Measurements from ENCODE around the gene JADE2.
"Not testable (repeated sequence)": the region's sequence is repeated elsewhere in the genome, so short reads cannot be mapped to it uniquely, and the experiment has no call there.

JADE2 gene

DNA sequence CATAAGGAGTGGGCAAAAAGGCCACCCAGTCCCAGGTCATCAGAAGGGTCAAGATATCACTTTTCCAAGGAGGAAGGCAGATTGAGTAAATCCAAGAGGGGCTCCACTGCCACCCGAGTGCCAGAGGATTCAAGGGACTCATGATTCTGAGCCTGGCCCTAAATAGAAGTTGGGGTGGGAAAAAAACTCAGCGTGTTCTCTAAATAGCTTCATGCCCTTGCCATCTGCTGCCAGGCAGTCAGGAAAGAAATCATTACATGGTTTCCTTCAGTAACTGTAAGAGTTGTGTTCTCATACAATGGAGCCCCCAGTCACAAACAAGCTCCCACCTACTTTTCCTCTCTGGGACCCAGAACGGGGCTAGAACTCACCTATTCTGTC is 70.0 kb downstream of the JADE2 start:
- no peak for DNase-seq

DNA sequence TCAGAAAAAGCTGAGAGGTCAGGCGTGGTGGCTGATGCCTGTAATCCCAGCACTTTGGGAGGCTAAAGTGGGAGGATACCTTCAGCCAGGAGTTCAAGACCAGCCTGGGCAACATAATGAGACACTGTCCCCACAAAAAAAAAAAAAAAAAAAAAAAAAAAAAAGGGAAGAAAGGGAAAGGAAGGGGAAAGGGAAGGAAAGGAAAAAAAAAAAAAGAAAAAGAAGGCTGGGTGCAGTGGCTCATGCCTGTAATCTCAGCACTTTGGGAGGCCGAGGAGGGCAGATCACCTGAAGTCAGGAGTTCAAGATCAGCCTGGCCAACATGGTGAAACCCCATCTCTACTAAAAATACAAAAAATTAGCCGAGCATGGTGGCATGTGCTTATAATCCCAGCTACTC is 74.3 kb downstream of the JADE2 start:
- DNase-seq: not testable (repeated sequence)

DNA sequence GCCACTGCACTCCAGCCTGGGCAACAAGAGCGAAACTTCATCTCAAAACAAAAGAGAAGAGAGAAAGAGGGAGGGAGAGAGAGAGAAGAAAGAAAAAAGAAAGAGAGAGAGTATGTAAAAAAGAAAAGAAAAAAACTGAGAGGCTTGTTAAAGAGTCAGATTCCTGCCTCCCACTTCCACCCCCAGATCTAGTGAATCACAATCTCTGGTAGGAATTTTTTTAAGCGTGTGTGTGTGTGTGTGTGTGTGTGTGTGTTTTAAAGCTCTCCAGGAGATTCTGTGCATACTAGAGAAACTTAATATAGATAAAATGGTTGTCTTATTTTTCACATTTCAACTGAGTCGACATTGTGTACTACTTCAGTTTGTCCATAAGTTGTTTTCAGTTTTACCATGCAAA is 75.1 kb downstream of the JADE2 start:
- DNase-seq: no peak

- no peak for DNase-seq
Measured at GRCh38 chr5:134603059-134603458, 77.6 kb downstream of the JADE2 start.

- no peak for DNase-seq
Measured at GRCh38 chr5:134604908-134605307, 79.4 kb downstream of the JADE2 start.

DNA sequence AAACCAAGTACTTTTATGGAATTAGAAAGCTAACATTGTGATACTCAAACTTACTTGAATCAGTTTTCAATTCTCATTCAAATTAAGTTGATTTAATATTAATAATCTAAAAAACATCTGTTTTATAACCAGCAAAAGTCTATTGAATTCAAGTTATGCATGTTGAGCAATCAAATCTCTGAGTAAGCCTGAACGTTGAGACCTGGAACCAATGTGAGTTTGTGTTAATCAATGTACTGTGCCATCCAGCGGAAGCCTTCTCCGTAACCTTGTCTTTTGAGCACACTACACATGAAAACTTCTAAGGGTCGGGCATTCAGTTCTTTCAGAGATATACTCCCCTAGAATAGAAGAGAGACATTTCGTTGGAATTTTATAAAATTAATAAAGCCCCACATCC is 81.3 kb downstream of the JADE2 start:
- no peak for DNase-seq

- DNase-seq: no peak
Measured at GRCh38 chr5:134608555-134608954, 83.1 kb downstream of the JADE2 start.

DNA sequence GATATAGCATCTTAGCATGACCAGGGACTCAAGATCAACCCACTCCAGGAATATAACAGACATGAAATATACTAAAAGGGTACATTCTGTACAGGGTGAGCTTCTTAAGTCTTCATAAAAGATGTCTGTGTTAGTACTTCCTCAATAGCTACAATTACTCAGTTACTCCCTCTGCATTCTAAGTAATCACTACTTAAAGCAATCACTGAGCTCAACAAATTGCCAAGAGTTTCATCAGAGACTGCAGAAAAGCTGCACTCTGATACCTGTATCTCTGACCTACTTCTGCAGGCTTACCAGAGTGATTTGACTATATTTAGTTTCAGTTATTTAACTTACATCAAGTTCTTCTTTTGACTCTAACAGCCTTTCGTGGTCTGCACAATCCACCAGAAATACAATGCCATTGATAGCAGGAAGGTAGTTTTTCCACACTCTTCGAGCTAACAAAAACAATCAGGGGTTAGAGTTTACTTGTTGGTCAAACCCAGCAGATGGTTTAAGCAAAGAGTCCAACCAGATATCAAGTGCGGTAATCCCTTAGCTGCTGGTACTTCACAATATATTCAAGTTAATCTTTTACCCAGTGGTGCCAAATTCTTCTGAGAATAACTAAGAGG is 83.9 kb downstream of the JADE2 start:
- no peak for DNase-seq

DNA sequence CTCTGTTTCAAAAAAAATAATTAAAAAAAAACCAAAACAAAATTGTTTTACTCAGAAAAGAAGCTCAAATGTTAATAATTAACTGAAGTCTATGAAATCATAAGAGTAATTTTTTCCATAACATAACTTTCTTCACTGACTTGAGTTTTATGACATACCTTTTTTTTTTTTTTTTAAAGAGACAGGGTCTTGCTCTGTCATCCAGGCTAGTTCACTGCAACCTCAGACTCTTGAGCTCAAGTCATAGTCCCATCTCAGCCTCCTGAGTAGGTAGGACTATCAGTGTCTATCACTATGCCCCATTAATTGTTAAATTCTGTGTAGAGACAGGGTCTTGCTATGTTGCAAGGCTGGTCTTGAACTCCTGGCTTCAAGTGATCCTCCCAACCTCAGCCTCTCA is 85.3 kb downstream of the JADE2 start:
- no peak for DNase-seq

GRCh38 chr5:134611515-134611914 is 86.0 kb downstream of the JADE2 start:
- DNase-seq: no peak

DNA sequence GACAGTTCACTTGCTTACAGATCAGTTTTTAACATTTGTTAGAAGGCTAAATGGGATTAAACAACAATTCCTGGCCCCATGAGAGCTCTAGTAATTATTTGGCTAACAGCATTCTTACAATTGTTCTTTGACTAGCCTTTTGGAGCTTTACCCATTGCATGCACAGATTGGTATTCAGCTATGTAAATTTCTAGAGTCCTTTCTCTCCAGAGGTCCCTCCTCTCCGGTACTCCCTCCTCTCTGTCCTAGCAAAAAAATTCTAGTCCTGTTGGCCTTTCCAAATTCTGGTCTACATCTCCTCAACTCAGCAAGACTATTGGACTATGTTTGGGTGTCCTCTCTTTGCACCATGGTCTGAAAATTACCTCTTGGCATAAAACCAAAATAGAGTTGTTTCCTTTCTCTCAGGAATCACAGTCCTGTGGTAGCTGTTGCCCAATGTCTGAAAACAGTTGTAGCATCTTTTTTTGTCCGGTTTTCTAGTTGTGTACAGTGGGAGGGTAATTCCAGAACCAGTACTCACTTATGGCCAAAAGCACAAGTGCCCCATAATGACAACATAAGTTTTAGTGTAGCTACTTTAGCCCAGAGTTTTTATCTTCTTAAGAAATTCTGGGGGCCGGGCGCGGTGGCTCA is 89.1 kb downstream of the JADE2 start:
- no peak for DNase-seq

DNA sequence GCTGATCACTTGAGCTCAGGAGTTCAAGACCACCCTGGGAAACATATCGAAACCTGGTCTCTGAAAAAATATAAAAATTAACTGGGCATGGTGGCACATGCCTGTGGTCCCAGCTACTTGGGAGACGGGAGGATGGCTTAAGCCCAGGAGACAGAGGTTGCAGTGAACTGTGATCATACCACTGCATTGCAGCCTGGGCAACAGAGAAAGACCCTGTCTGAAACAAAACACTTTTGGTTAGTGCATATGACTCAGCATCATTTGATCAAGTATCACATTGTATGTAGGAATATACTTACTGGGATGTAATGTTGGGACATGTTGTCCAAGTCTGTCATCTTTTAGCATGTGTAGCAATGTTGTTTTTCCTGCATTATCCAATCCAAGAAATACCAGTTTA is 95.2 kb downstream of the JADE2 start:
- DNase-seq: no peak

DNA sequence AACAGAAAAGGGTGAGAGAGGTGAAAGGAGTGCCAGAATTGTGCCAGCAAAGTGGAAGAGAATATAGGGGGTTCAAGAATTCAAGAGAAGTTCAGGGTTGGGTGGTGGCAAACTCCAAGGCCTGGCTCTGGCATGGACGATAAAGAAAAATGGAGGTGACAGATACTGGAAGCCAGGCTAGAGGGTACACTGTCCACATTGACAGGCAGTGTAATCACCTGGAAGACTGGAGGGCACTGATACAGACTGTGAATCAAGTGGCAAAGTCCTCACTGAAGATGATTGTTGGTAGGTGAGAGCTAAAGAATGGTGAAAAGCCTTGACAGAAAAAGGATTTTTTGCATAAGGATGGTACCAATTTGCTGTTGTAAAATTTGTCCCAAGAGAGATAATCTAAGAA is 100.1 kb downstream of the JADE2 start:
- DNase-seq: no peak

DNA sequence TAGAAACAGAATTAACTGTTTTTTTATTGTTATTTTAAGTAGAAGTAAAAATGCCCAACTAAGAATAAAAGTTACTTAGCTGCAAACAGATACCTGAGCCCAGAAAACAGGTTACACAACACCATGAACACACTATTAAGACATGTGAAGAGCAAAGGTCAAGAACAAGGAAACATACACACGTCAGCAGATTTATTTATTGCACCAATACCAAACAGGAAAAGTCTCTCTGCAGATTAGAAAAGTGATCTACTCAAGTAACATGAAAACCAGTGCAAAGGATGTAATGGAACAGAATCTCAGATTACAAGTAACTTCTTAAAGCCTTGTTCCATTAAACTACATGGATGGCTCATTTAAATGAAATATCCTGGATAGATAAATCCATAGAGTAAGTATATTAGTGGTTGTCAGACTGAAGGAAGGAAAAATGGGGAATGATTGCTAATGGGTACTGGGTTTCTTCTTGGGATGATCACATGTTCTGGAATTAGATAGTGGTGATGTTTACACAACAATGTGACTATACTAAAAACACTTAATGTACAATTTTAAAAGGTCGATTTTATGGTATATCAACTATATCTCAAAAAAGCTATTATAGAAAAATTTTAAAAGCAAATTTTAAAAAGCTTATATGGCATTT is 101.0 kb downstream of the JADE2 start:
- no peak for DNase-seq
